Right cardiac atrium (tissue), 5 donors: Measurements from ENCODE around the gene TMTC2. TPM values are rescaled to one million over a fixed set of nuclear protein-coding genes. Genes with fewer than 3 reads are reported as not detected.

Source experiments
- ATAC-seq, 2 donors: fragments of 200-7000 bp; cut with Tn5 transposase; one replicate each; pipeline versions ENCODE4 v1.8.0 to v1.9.1; 2020; ENCODE audit warnings: moderate library complexity in 2 of 2, mild to moderate bottlenecking in 1 of 2
- DNase-seq, 3 donors: peaks; one replicate each; pipeline ENCODE4 v3.0.0-alpha.2; 2020
- H3K27ac ChIP-seq: one replicate; pipeline ENCODE4 v1.5.1; 2013; ENCODE audit warnings: mild to moderate bottlenecking, low read length, control low read depth, moderate library complexity
- H3K27me3 ChIP-seq: one replicate; pipeline ENCODE4 v1.6.1; 2013; ENCODE audit not compliant: control insufficient read depth, insufficient read depth
- H3K4me1 ChIP-seq: one replicate; pipeline ENCODE4 v1.6.1; 2013; ENCODE audit warnings: low read length; ENCODE audit not compliant: control insufficient read depth, insufficient read depth
- H3K4me3 ChIP-seq: one replicate; pipeline ENCODE4 v1.5.1; 2013; ENCODE audit warnings: low read length, control low read depth
- H3K9me3 ChIP-seq: one replicate; pipeline ENCODE4 v1.6.1; 2013; ENCODE audit warnings: low read length; ENCODE audit not compliant: control insufficient read depth
- WGBS: extraction: QIAGEN DNeasy Blood & Tissue Kit; methylation state at CpG from one replicate; pipeline ENCODE4 v1.1.7; 2013; 5-methylcytosine and 5-hydroxymethylcytosine counted together
- intact Hi-C, 4 donors: fragments of 100-400 bp; cut with DNase I; formaldehyde crosslinking; loops; one replicate each; pipeline versions ENCODE4 v1.11.0 to v1.14.0; 2022 to 2023
- polyA plus RNA-seq: library from polyadenylated mRNA; stranded (reverse); fragments of 200-250 nt; gene quantifications from one replicate; pipeline ENCODE4 v1.2.3, GENCODE V29; 2013
- total RNA-seq, 4 donors: library from RNA; stranded (reverse); fragmentation: NEBNext Ultra II Directional; extraction: Animal tissue kit (Norgen Biotek cat#: 25700); gene quantifications; one replicate each; pipeline ENCODE4 v1.2.1, GENCODE V29; 2021
- donor health status: healthy with polysubstance abuse.
- donor health status: DM: no; HTN: yes; CAD: no.
- donor health status: DM: no; HTN: no; CAD: no.
- donor health status: DM: no; HTN: yes; CAD: no; lungs with severe emphysema.
- donor health status: DM: yes; HTN: yes; CAD: no.

Gene TMTC2
- total and polyA plus RNA-seq, 5 donors, result 1.6 to 5.3 (median 2.9) TPM

- intact Hi-C loops, result no loop called here
- WGBS, result 90% methylated on average over 3 of the region's 3 CpGs
- ATAC-seq, result no peak
Observed at GRCh38 chr12:82848845-82849244, 162.1 kb downstream of the TMTC2 start.

GRCh38 chr12:82852529-82852928 is 165.8 kb downstream of the TMTC2 start:
- H3K4me3 ChIP-seq, result no peak overlapping the region
- DNase-seq (no peak), ATAC-seq (no peak)
- no peak overlapping the region for H3K27ac ChIP-seq
- intact Hi-C loops, result no loop called here
- no peaks in the 10 kb centered on the region for H3K27me3 ChIP-seq
- 84% methylated on average over 1 of the region's 1 CpG for WGBS
- H3K9me3 ChIP-seq, result no peaks in the 10 kb centered on the region
- H3K4me1 ChIP-seq, result no peaks in the 10 kb centered on the region

More at GRCh38 chr12:82848845-82849244, 162.1 kb downstream of the TMTC2 start:
- H3K9me3 ChIP-seq, result no peaks in the 10 kb centered on the region
- no peak for DNase-seq
- H3K27ac ChIP-seq, result no peak overlapping the region
- H3K27me3 ChIP-seq, result no peaks in the 10 kb centered on the region
- no peak overlapping the region for H3K4me3 ChIP-seq
- H3K4me1 ChIP-seq, result no peaks in the 10 kb centered on the region

DNA sequence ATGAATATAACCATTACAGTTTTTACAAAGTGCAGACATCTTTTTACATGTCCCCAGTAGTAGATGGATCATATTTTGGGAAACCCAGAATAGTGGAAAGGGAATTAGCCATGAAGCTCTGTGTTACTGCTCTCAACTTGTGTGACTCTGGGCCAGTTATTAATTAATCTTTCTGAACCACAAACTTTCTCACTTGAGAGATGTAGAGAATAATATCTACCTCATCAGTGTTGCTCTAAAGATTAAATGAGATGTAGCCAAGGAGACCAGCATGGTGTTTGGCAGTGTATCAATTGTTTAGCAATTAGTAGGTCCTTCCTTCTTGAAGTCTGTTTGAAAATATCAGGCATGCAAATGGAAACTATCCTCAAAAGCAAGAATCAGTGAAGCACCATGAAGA is 169.2 kb downstream of the TMTC2 start:
- ATAC-seq (no peak), DNase-seq (no peak)
- no peak overlapping the region for H3K4me3 ChIP-seq
- peaks cover 2% of the 10 kb centered on the region for H3K4me1 ChIP-seq
- intact Hi-C loops, result no loop called here
- no peak overlapping the region for H3K27ac ChIP-seq
- no peaks in the 10 kb centered on the region for H3K27me3 ChIP-seq
- no peaks in the 10 kb centered on the region for H3K9me3 ChIP-seq

DNA sequence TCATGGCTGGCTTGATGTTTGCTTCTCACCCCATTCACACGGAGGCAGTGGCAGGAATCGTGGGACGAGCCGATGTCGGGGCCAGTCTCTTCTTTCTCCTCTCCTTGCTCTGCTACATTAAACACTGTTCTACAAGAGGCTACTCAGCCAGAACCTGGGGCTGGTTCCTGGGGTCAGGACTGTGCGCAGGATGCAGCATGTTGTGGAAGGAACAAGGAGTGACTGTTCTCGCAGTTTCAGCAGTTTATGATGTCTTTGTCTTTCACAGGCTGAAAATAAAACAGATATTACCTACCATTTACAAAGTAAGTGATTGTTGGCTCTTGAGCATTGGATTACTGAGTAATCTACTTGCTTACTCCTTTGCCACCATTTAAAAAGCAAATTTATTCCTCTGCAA is 170.6 kb downstream of the TMTC2 start:
- no peak for DNase-seq

DNA sequence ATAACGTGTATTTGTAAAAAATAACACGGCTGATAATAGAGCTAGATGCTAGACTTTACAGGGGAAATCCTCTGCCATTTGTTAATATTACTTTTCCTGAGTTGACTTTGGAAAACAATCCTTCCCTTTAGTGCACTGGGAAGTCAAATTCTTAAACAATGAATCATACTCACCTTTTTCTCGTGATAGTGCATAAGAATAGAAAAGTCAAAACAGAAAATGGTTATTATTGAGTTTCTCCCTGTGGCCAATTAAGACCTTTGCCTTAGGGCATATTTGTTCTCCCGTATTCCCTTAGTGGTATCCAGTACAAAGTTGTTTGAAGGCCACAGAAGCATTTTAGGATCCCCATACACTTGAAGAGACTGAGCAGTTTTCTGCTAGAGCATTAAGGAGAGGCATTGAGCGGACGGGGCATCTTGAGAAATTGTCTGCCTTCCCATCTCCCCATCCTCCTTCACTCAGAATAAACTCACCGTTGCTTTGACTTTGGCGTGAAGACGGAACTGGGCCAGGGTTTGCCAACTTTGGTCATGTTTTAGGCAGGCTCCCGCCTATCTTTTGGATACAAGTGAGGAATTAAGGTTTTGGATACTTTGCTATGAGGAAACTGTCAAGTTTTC is 171.3 kb downstream of the TMTC2 start:
- 84% methylated on average over 10 of the region's 10 CpGs for WGBS
- intact Hi-C loops, result no loop called here

More for the DNA sequence above, 170.6 kb downstream of the TMTC2 start:
- no peaks in the 10 kb centered on the region for H3K9me3 ChIP-seq
- no peak overlapping the region for H3K4me3 ChIP-seq
- H3K4me1 ChIP-seq, result peaks cover 2% of the 10 kb centered on the region
- no peaks in the 10 kb centered on the region for H3K27me3 ChIP-seq
- peak in 1 of 2 donors; percentile 23 for ATAC-seq
- intact Hi-C loops, result no loop called here
- no peak overlapping the region for H3K27ac ChIP-seq
- WGBS, result 91% methylated on average over 7 of the region's 7 CpGs

DNA sequence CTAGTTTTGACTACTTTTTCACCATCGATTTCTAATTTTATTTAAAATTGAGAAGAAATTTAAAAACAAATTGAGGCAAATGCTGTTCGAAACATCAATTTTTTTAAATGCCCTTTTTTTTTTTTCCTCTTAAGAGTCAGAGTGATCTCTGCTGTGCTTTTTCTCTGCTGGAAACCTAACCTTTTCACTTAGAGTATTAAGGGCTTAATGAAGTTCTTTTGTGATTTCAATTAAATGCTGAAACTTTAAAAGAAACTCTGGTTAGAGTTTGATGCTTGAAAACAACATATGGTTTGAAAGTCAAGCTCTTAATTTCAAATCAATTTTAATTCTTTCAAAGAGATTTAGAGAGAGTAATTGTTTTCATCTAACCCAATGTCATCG is 171.8 kb downstream of the TMTC2 start:
- H3K27me3 ChIP-seq, result no peaks in the 10 kb centered on the region
- no peak overlapping the region for H3K27ac ChIP-seq
- intact Hi-C loops, result no loop called here
- no peaks in the 10 kb centered on the region for H3K9me3 ChIP-seq
- peaks cover 2% of the 10 kb centered on the region for H3K4me1 ChIP-seq
- DNase-seq (no peak), ATAC-seq (no peak)
- WGBS, result 97% methylated on average over 3 of the region's 3 CpGs
- no peak overlapping the region for H3K4me3 ChIP-seq

More for the DNA sequence above, 171.3 kb downstream of the TMTC2 start:
- H3K27me3 ChIP-seq, result no peaks in the 10 kb centered on the region
- ATAC-seq, result no peak
- H3K4me1 ChIP-seq, result peaks cover 2% of the 10 kb centered on the region
- H3K27ac ChIP-seq, result no peak overlapping the region
- H3K4me3 ChIP-seq, result no peak overlapping the region
- no peak for DNase-seq
- no peaks in the 10 kb centered on the region for H3K9me3 ChIP-seq

DNA sequence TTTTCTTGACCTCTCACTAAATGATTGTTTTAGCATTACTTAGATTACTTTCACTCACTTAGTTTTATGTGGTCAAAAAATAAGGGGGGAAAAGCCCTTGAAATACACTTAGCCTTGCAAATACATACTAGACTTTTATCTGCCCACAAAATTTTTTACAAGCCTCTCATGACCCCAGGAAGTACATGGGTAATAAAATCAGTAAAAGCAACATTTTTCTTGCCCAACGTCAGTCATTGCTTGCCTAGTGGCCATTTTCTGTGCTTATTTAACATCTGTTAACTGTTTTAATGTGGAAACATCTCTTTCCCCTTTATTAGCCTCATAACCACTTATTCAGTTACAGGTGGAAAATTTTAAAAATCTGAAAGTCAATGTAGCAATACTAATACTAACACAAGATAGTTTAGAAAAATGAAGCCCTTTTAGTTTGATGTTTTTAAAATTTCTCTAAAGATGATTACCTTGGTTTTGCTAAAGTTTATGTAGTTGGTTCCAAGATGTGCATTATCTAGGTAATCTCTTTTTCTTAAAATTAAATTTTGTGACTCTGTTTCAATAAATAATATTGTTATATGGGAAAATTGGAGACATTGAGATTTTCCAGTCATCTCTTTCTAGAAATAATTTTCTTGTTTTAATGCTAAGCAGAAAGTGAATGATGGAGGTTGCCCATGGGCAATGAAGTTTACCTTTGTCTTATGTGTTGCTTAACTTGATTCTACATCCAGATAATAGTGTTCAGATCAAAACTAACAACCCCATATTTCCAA is 175.5 kb downstream of the TMTC2 start:
- no peak for ATAC-seq

GRCh38 chr12:82862876-82863649 is 176.4 kb downstream of the TMTC2 start:
- Histone ChIP-seq H3K9me3 (no peaks in the 10 kb centered on the region), H3K27me3 (no peaks in the 10 kb centered on the region), H3K4me3 (no peak overlapping the region), H3K4me1 (peaks cover 2% of the 10 kb centered on the region), H3K27ac (no peak overlapping the region)
- 89% methylated on average over 6 of the region's 6 CpGs for WGBS
- intact Hi-C loops, result no loop called here
- DNase-seq (no peak), ATAC-seq (no peak)

More for the DNA sequence above, 175.5 kb downstream of the TMTC2 start:
- DNase-seq, result no peak
- WGBS, result 41% methylated on average over 1 of the region's 1 CpG
- Histone ChIP-seq H3K4me1 (peaks cover 2% of the 10 kb centered on the region), H3K27ac (no peak overlapping the region), H3K27me3 (no peaks in the 10 kb centered on the region), H3K4me3 (no peak overlapping the region), H3K9me3 (no peaks in the 10 kb centered on the region)
- intact Hi-C loops, result no loop called here

- Histone ChIP-seq H3K4me1 (no peaks in the 10 kb centered on the region), H3K27me3 (no peaks in the 10 kb centered on the region), H3K4me3 (no peak overlapping the region), H3K9me3 (no peaks in the 10 kb centered on the region), H3K27ac (no peak overlapping the region)
- DNase-seq (no peak), ATAC-seq (no peak)
- intact Hi-C loops, result no loop called here
- WGBS, result 94% methylated on average over 4 of the region's 4 CpGs
Observed at GRCh38 chr12:82866227-82866775, 179.6 kb downstream of the TMTC2 start.

DNA sequence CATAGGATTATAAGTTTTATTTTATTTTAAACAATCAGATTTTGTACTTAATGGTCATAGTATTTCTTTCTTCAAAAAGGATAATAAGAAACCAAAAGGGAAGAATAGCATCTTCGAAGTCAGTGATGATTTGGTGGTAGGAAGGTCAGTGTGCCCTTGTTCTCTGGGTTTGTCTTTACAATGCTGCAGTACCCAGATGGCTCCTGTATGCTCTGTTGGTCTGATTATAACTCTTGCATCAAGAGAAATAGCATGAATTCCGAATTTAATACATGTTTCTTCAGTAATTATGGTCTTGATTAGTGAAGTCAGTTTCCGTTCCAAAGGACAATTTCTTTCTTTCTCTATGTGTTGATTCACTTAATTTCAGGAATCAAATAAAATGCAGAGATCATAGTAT is 180.2 kb downstream of the TMTC2 start:
- Histone ChIP-seq H3K9me3 (no peaks in the 10 kb centered on the region), H3K4me1 (no peaks in the 10 kb centered on the region), H3K27ac (no peak overlapping the region), H3K4me3 (no peak overlapping the region), H3K27me3 (no peaks in the 10 kb centered on the region)
- DNase-seq, result no peak
- intact Hi-C loops, result no loop called here
- 86% methylated on average over 3 of the region's 3 CpGs for WGBS
- ATAC-seq, result no peak
